Superior temporal gyrus (tissue), 1 donor: ENCODE data around the gene FAM13A.
"Not testable (repeated sequence)": the region's sequence is repeated elsewhere in the genome, so short reads cannot be mapped to it uniquely, and the experiment has no call there.

ENCODE experiments used
- DNase-seq: peaks from one replicate; pipeline ENCODE4 v3.0.0-alpha.2; 2016; ENCODE audit errors: extremely low spot score

Gene FAM13A

GRCh38 chr4:89042055-89042454 lies 14.9 kb downstream of the FAM13A start:
- DNase-seq = no peak

- DNase-seq = no peak
Observed at GRCh38 chr4:89039730-89040338, 17.2 kb downstream of the FAM13A start.

- DNase-seq = no peak
Observed at GRCh38 chr4:89036535-89036934, 20.4 kb downstream of the FAM13A start.

- DNase-seq = no peak
Observed at GRCh38 chr4:89031272-89031671, 25.7 kb downstream of the FAM13A start.

GRCh38 chr4:89029591-89029990 lies 27.4 kb downstream of the FAM13A start:
- no peak for DNase-seq

GRCh38 chr4:89026542-89026941 lies 30.4 kb downstream of the FAM13A start:
- DNase-seq = no peak

GRCh38 chr4:89024051-89024675 lies 32.8 kb downstream of the FAM13A start:
- peak; percentile 94 for DNase-seq

- no peak for DNase-seq
Observed at GRCh38 chr4:89023140-89023539, 33.8 kb downstream of the FAM13A start.

- DNase-seq = no peak
Observed at GRCh38 chr4:89022426-89023128, 34.4 kb downstream of the FAM13A start.

- no peak for DNase-seq
Observed at GRCh38 chr4:89021684-89022083, 35.3 kb downstream of the FAM13A start.

- no peak for DNase-seq
Observed at GRCh38 chr4:89021062-89021461, 35.9 kb downstream of the FAM13A start.

- not testable (repeated sequence) for DNase-seq
Observed at GRCh38 chr4:89014897-89015296, 42.1 kb downstream of the FAM13A start.

GRCh38 chr4:89009761-89010369 lies 47.1 kb downstream of the FAM13A start:
- no peak for DNase-seq

- DNase-seq = no peak
Observed at GRCh38 chr4:89009115-89009514, 47.9 kb downstream of the FAM13A start.

GRCh38 chr4:89008166-89008565 lies 48.8 kb downstream of the FAM13A start:
- DNase-seq = no peak

GRCh38 chr4:89007338-89007939 lies 49.5 kb downstream of the FAM13A start:
- no peak for DNase-seq

GRCh38 chr4:89006307-89006706 lies 50.7 kb downstream of the FAM13A start:
- no peak for DNase-seq

- DNase-seq = not testable (repeated sequence)
Observed at GRCh38 chr4:89005066-89005465, 51.9 kb downstream of the FAM13A start.

GRCh38 chr4:89001647-89002445 lies 55.1 kb downstream of the FAM13A start:
- no peak for DNase-seq

- no peak for DNase-seq
Observed at GRCh38 chr4:89000844-89001360, 56.1 kb downstream of the FAM13A start.

GRCh38 chr4:89000382-89000781 lies 56.6 kb downstream of the FAM13A start:
- DNase-seq = no peak
